NOMO-1 treated with DMSO at 0.1 percent for 48 hours (cell line): ENCODE data around the gene CDKL2.

Source experiments
- DNase-seq: peaks from one replicate; lab custom pipeline; 2025; ENCODE audit not compliant: unreplicated experiment; lab: John Stamatoyannopoulos, UW

Gene CDKL2

DNA sequence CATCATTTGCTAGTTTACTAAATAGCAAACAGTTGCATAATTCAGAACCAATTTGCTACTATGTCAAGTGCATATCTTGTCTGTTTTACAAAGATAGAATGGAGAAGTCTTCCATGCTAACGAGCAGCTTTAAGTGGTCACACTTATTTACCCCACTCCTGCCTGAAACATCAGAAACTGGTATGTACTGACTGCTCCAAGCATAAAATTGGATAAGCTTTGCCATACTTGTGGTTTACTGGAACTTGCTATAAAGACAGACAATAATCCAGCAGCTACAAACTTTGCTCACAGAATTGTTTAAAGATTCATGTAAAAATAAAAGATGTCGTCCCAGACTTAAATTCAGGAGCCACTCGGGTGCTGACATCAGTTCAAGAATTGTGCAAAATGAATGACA is 13.3 kb upstream of the CDKL2 start:
- no peak for DNase-seq

DNA sequence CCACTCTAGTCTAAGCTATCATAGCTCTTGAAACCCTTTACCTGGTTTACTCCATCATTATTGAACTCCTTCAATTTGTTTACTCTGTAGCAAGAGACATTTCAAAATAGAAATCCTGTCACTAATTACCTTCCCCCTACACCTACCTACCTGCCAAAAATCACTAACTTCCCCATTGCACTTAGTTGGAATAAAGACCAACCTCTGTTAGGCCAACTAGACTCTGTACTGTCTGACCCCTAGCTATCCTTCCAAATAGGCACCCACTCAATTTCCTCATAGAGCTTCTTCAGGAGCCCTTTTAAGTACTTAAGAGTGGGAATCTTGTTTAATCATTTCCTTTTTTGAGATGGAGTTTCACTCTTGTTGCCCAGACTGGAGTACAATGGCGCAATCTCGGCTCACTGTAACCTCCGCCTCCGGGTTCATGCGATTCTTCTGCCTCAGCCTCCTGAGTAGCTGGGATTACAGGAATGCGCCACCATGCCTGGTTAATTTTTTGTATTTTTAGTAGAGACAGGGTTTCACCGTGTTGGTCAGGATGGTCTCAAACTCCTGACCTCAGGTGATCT is 8.9 kb upstream of the CDKL2 start:
- DNase-seq, result no peak

DNA sequence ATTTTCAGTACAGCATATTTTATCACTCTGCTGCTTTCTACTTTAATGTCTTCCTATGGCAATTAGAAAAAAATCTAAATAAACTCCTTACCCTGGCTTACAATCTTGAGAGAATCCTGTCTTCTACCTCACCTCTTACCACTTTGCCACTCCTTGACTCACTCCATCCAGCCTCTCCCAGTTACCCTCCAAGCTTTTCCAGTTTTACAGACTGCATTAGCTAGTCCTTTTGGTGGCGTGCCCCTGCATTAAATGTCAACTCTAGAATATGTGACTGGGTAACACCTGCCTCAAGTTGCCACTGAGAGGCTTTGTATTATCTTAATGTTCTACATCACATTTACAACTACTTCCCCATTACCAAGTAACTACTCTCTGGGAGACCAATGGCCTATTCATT is 7.5 kb upstream of the CDKL2 start:
- no peak for DNase-seq

DNA sequence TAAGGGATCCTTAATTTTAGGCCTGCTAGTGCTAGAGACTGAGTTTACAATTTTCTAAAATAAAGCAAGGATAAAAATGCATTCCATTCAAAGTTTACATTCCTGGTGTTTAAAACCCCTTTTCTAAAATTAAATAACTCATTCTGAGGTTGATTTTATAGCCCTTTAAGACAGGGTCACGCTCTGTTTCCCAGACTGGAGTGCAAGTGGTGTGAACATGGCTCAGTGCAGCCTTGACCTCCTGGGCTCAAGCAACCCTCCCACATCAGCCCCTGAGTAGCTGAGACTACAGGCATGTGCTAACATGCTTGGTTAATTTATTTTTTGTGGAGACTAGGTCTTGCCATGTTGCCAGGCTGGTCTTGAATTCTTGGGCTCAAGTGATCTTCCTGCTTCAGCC is 6.8 kb upstream of the CDKL2 start:
- DNase-seq, result no peak

DNA sequence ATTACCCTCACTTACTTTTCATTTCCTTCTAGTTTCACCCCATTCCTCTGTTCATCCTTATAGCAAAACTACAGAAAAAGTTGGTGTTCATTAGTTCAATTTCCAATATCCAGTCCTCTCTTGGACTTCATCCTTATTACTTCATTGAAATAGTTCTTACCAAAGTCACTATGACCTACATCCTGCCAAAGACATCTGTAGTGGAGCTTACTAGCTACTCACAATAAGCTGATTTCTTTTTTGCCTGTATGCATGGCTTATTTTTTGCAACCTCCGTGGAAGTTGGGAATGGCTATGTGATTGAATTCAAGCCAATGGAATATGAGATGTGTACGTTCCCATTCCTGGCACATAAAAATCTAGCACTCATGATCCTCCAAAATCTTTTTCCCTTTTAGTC is 4.6 kb upstream of the CDKL2 start:
- no peak for DNase-seq

DNA sequence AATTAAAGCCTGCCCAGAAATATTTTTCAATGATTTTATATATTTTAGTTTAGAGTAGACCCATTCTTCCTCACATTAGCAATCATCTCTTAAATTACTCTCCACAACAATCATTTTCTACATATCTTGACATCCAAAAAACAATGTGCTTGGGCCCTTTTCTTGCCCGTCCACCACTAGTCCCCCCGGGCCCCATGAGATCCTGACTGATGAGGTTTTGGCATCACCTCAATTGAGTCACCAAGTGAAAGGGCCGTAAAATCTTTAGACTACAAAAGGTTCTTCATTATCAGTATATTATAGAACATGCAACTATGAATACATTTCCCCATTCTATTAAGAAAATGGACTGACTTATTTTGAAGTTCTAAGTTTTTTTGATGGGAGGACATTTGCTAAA is 4.0 kb upstream of the CDKL2 start:
- DNase-seq, result no peak

DNA sequence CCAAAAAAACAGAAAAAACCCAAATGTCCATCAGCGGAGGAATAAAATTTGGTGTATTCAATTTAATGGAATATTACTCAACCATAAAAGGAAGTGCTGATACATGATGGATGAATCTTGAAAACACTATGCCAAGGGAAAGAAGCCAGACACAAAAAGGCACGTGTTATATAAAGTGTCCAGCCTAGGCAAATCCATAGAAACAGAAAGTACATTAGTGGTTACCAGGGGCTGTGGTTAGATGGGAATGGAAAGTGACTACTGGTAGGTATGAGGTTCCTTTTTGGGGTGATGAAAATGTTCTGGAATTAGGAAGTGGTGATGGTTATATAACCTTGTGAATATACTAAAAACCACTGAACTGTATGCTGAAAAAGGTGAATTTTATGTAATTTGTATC is 3.5 kb upstream of the CDKL2 start:
- peak; percentile 34 for DNase-seq

DNA sequence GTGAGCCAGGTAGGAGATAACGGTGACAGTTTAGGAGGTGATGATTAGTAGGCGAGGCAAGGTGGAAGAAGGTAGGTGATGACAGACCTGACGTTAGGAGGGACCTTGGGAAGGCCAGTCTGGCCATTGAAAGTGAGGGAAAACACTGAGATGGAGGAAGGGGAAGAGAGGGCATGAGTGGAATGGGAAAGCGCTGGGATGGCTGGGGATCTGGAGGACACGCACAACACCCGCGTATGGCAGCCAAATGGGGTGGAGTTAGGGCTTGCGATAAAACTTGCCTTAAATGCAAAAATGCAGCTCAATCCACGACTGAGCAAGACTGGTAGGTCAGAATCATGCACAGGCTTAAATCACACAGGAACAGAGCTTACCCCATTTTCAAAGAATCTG is 605 bp upstream of the CDKL2 start:
- DNase-seq, result no peak

DNA sequence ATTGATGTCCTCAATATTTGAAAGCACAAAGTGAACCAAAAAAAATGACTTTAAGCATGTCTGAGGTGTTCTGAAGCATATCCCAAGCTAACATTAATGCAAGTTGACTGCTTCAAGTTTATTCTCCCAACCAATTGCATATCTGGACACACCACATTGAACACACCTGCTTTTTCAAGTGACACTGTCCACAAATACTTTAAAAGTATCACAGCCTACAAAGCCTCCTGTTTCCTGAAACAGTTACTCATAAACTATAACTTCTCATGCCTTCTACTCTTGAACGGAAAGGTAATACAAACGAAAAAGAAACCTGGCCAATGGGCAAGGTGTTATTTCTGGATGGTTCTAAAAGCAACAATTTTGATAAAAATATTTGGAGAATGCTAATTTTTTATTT is 1.1 kb downstream of the CDKL2 start:
- DNase-seq, result no peak

DNA sequence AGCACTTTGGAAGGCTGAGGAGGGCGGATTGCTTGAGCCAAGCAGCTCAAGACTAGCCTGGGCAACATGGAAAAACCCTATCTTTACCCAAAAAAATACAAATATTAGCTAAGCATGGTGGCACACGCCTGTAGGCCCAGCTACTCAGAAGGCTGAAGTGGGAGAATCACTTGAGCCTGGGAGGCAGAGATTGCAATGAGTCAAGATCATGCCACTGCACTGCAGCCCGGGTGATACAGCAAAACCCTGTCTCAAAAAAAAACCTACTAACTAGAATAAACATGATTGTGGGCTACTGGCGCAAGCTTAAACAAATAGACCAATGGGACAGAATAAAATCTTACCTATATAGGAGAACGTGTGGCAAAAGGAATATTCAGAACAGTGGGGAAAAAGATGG is 7.3 kb downstream of the CDKL2 start:
- DNase-seq, result no peak

DNA sequence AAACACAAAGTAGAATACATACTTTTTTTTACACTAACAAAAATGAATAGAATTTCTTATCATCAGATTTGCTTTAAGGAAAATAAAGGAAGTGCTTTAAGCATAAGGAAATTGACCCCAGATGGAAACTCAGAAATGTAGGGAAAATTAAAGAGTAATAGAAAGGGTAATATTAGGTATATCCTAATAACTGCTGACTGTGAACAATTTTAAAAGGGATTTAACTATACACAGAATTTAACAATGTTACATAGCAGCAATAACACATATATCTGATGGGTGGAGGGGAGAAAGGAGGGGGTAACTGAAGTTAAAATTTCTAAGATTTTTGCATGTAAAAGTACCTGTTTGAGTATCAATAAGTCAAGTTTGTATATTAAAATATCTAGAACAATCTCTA is 8.6 kb downstream of the CDKL2 start:
- no peak for DNase-seq

DNA sequence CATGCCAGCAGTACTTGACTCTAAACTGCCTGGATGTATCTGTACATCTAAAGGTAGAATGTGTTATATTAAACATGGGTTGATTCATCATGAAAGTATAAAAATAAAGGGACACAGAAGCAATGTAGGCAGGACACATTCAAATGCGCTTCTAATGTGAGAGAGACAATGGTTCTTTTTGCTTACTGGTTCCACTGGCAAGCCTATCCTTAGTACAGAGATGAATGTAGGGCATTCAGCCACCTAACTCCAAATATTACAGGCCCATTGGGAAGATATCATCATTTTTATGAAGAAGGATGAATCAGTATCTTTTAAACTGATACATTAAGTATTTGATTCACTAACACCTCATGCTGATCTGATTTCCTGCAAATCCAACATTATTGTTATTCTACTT is 18.0 kb downstream of the CDKL2 start:
- DNase-seq, result no peak

DNA sequence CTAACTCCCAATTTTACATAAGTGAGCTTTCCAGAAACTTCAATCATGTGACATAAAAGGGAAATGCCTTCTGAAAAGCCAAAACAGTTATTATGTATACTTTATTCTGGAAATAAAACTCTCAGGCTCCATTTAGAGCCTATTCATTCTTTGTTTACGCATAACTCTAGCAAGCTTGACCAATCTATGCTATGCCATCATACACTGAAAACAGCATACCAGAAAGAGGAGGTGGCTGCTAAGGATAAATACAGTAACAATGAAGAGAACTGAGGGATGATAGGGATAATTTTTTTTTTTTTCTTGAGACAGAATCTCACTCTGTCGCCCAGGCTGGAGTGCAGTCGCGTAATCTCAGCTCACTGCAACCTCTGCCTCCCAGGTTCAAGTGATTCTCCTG is 24.4 kb downstream of the CDKL2 start:
- no peak for DNase-seq

DNA sequence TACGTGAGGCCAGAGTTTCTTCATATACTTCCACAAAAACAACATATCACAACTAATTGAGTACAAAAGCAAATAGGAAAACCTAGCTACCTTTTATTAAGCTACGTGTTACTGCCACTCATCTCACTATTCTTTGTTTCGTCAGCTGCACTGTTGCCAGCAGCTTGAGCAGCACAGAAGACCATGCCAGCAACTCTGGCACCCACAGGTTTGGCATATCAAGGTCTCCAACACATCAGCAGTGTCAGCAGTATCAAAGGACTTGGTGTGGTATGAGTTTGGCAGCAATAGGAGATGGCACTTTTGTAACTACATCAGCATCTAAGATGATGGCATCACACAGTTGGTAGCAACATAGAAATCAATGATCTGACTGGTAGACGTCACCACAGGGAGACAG is 30.7 kb downstream of the CDKL2 start:
- DNase-seq, result no peak

DNA sequence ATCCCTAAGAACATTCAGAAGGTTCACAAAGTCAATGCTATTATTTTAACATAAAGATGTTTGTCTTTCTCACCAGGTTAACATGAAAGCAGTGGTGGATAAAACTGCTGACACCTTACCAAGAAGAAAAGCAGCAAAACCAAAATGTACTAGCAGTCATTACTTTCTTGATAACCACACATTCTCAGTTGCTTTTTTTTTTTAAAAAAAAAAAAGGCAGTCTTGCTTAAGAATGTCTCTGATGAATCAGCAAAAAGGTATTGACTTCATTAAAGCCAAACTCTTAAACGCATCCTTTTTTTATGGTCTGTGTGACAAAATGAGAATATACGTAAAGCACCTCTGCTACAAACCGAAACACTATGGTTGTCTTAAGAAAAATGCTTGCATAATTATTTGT is 31.9 kb downstream of the CDKL2 start:
- peak; percentile 67 for DNase-seq

DNA sequence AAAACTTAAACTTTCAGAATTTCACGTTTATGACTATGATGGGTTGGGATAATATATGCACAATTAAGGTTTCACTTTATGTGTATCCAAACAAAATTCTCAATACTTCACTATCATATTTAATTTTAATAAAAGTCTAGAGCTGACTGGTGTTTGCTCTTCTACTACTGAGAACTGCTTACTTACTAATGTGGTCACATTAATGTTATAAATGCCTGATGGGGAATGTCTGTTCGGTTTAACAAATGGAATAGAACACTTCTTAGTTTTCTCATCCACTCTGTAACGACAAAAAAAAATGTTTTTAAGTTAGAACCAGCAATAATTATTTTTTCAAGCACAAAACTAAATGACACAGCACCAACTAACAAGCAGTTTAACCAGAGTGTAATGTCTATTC is 34.3 kb downstream of the CDKL2 start:
- DNase-seq, result no peak

DNA sequence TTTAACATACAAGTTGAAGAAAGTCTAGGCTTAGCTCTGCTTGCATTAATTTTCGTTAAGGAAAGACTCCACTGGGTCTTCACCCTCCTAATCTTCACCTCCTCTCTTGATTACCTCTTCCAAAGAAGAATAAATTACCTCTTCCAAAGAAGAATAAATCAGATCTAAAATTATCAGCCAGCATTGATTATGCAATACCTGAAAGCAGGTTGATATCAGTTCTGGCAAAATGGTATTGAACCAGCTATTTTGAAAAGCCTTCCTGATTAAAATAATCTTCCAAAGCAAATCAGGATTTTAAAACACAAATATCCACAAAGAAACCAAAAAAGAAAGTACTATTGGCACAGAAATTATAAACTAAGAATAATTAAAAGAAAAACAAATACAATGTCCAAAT is 36.9 kb downstream of the CDKL2 start:
- no peak for DNase-seq

DNA sequence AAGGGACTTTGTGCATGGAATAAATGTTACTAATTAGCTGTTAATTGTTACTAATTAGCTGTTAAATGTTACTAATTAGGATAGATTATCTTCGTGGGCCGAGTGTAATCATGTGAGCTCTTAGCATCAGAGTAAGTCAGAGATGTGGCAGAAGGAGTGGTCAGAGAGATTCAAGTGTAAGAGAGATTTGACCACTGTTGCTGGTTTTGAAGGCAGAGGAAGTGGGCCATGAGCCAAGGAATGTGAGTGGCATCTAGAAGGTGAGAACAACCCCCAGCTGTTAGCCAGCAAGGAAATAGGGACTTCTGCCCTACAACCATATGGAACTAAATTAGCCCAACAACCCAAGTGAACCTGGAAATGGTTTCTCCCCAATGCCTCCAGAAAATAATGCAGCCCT is 46.3 kb downstream of the CDKL2 start:
- DNase-seq, result no peak

DNA sequence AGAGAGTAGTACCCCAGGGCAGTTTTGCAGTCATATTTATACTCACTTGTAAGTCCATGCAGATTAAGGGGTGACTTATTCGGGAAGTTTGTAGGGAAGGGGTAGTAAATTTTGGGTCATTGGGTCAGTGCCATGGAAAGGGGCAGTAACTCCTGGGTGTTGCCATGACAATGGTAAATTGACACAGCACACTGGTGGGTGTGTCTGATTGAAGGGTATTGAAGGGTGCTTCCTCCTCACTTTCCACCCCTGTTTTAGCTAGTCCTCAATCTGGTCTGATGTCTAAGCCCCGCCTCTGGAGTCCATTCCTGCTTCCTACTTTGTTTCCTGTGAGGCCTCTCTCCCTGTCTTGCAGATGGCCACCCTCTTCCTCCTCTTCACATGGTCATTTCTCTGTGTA is 62.6 kb downstream of the CDKL2 start:
- DNase-seq, result no peak

DNA sequence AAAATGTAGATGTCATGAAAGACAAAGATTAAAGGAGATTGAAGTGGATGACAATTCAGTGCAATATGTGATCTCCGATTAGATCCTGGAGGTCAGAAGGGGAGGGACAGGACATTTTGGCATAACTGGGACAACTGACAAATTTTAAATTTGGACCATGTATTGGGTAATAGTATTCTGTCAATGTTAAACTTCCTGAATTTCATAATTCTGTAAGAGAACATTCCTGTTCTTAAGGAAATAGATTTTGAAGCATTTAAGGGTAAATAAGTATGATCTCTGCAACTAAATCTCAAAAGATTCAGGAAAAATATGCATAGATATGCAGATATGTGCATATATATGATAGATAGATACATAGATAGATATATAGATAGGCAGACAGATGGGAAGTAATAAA is 63.4 kb downstream of the CDKL2 start:
- no peak for DNase-seq

DNA sequence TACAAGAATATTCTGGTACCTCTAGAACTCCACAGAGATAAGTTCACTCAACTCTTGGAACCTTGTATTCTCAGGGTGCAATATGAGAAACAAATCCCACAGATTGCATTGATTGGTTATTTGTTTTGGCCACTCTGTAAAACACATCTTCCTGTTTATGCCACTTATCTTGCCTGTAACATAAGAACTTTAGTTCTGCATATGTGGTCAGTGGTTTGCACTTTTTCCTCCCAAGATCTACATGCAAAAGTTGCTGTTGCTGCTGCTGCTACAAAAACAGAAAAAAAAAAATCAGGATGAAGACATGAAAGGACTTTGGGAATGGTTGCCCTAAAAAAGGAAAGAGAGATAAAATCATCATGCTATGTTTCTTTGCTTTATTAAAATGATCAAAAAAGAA is 64.8 kb downstream of the CDKL2 start:
- DNase-seq, result peak; percentile 59

DNA sequence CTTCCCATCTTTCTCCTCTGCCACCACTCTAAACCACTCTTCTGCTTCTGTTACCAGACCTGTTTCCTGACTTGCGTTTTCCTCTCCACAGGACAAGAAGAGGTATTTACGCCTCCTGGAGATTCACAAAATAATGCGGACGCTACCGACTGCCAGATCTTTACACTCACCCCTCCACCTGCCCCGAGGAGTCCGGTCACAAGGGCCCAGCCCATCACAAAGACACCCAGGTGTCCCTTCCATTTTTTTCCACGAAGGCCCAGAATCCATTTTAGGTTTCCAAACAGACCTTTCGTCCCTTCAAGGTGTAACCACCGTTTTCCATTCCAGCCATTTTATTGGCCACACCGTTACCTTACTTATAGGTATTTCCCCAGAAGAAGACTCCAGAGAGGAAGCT is 66.3 kb downstream of the CDKL2 start:
- no peak for DNase-seq

DNA sequence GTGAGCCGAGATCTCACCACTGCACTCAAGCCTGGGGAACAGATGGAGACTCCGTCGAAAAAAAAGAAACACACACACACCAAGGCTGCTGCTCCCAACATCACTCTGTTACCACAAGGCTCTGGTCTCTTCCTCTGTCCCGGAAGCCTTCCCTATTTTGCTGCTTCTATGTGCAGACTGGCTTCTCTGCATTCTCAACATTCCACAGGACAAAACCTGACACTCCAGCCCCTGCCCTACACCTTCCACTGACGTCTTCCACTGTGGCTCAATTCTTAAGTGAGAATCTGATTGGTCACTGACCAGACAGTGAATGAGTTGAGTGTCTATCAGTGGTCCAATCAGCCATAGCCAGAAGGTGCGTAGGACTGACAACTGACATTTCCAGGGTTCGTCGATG is 68.5 kb downstream of the CDKL2 start:
- no peak for DNase-seq

DNA sequence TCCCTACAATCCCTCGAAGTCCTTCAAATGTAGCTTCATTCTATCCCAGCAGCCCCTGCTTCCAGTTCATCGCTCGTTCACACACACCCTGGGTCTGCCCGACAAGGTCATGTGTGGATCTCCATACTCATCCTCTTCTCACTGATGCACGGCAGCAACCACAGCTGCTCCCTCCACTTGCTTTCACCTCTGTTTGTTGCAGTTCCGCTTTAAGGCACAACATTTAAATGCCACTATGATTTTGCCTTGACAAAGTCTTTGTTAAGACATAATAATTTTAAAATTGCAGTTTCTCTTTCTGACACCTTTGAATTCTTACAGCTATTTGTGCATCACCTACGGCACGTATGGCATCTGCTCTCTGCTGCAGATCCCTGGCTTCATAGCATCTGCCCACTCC is 72.6 kb downstream of the CDKL2 start:
- no peak for DNase-seq
